ENCODE data around the gene ICAM4.

DNA sequence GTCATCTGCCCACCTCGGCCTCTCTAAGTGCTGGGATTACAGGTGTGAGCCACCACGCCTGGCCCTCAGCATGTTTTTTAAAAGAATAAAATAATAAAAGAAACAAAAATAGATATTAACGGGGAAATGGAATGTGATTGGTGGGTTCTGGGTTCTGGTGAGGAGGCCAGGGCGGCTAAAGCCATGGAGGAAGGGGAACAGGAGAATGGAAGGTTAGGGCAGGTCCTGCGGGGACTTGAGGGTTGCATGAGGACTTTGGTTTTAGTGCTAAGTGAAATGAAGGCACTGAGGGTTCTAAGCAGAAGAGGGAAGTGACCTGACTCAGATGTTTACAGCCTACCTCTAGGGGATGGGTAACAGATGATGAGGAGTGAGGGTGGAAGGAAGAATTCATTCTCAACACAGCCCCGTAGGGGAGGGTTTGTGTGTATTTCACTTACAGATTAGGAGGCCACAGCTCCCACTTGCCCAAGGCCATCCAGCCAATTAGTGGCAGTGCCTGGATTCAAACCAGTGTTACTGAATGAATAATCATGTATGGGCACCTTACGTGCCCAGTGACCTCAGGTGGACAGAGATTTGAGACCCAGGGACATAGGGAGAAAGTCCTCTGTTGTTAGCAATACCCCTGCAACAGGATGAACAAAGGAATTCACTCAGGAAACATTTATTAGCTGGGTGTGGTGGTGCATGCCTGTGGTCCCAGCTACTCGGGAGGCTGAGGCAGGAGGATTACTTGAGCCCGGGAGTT, 41.4 kb upstream of the ICAM4 start:
- TF ChIP-seq EP300 (IDR thresholded peaks at IDR 0.05; ENCODE audit: borderline replicate concordance), result no peak
- TF ChIP-seq, protein P1, sequence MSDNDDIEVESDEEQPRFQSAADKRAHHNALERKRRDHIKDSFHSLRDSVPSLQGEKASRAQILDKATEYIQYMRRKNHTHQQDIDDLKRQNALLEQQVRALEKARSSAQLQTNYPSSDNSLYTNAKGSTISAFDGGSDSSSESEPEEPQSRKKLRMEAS (IDR thresholded peaks at IDR 0.05), result no peak
- TF ChIP-seq TCF12 (IDR thresholded peaks at IDR 0.05; ENCODE audit: low read depth), result no peak
- TF ChIP-seq TAF1 (IDR thresholded peaks at IDR 0.05; ENCODE audit: low read depth), result no peak
- no peak for TF ChIP-seq TEAD4 (IDR thresholded peaks at IDR 0.05)
- no peak for TF ChIP-seq EGR1 (IDR thresholded peaks at IDR 0.05)
- TF ChIP-seq RAD21 (IDR thresholded peaks at IDR 0.05; ENCODE audit: low read depth), result no peak
- no peak for TF ChIP-seq CREB1 (IDR thresholded peaks at IDR 0.05; ENCODE audit: low read depth)
- no peak for TF ChIP-seq CEBPB (IDR thresholded peaks at IDR 0.05)
- TF ChIP-seq, protein P2, sequence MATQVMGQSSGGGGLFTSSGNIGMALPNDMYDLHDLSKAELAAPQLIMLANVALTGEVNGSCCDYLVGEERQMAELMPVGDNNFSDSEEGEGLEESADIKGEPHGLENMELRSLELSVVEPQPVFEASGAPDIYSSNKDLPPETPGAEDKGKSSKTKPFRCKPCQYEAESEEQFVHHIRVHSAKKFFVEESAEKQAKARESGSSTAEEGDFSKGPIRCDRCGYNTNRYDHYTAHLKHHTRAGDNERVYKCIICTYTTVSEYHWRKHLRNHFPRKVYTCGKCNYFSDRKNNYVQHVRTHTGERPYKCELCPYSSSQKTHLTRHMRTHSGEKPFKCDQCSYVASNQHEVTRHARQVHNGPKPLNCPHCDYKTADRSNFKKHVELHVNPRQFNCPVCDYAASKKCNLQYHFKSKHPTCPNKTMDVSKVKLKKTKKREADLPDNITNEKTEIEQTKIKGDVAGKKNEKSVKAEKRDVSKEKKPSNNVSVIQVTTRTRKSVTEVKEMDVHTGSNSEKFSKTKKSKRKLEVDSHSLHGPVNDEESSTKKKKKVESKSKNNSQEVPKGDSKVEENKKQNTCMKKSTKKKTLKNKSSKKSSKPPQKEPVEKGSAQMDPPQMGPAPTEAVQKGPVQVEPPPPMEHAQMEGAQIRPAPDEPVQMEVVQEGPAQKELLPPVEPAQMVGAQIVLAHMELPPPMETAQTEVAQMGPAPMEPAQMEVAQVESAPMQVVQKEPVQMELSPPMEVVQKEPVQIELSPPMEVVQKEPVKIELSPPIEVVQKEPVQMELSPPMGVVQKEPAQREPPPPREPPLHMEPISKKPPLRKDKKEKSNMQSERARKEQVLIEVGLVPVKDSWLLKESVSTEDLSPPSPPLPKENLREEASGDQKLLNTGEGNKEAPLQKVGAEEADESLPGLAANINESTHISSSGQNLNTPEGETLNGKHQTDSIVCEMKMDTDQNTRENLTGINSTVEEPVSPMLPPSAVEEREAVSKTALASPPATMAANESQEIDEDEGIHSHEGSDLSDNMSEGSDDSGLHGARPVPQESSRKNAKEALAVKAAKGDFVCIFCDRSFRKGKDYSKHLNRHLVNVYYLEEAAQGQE (IDR thresholded peaks at IDR 0.05; ENCODE audit: low read depth), result no peak
- no peak for TF ChIP-seq FOXM1 (IDR thresholded peaks at IDR 0.05; ENCODE audit: borderline replicate concordance, low read depth)
- no peak for TF ChIP-seq YY1 (IDR thresholded peaks at IDR 0.05; ENCODE audit: low read depth)
- TF ChIP-seq, protein P3, sequence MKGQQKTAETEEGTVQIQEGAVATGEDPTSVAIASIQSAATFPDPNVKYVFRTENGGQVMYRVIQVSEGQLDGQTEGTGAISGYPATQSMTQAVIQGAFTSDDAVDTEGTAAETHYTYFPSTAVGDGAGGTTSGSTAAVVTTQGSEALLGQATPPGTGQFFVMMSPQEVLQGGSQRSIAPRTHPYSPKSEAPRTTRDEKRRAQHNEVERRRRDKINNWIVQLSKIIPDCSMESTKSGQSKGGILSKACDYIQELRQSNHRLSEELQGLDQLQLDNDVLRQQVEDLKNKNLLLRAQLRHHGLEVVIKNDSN (IDR thresholded peaks at IDR 0.05), result no peak
- no peak for TF ChIP-seq ZBTB7A (IDR thresholded peaks at IDR 0.05; ENCODE audit: low read depth)
